CD4-positive, alpha-beta T cell treated with Interleukin-17A for 4 hours (primary cell): Measurements from ENCODE around the gene CHEK2.
A peak's percentile ranks its signal among the peaks of the same experiment; 100 is the strongest.
"Not testable (repeated sequence)": the region's sequence is repeated elsewhere in the genome, so short reads cannot be mapped to it uniquely, and the experiment has no call there.

Source experiments
- DNase-seq: peaks from one replicate; pipeline ENCODE4 v3.0.0-alpha.2; 2020; ENCODE audit warnings: mixed read lengths

CHEK2 gene

GRCh38 chr22:28682966-28683365 is 58.7 kb downstream of the CHEK2 start:
- DNase-seq = not testable (repeated sequence)

- not testable (repeated sequence) for DNase-seq
Observed at GRCh38 chr22:28680813-28681490, 60.7 kb downstream of the CHEK2 start.

GRCh38 chr22:28679611-28680287 is 61.9 kb downstream of the CHEK2 start, which contains the start of gene TTC28:
TSS of gene TTC28 (minus strand) at chr22:28679840. CDS start at chr22:28679723, 117 bp downstream.
- peak; percentile 38 for DNase-seq

- DNase-seq = peak; percentile 15
Observed at GRCh38 chr22:28678778-28679610, 62.6 kb downstream of the CHEK2 start.

GRCh38 chr22:28678170-28678569 is 63.5 kb downstream of the CHEK2 start:
- DNase-seq = not testable (repeated sequence)

- peak; percentile 50 for DNase-seq
Observed at GRCh38 chr22:28674121-28674563, 67.5 kb downstream of the CHEK2 start.

GRCh38 chr22:28670756-28671155 is 70.9 kb downstream of the CHEK2 start:
- DNase-seq = no peak

- DNase-seq = no peak
Observed at GRCh38 chr22:28670161-28670560, 71.5 kb downstream of the CHEK2 start.

GRCh38 chr22:28669387-28669786 is 72.2 kb downstream of the CHEK2 start:
- no peak for DNase-seq

- not testable (repeated sequence) for DNase-seq
Observed at GRCh38 chr22:28663569-28663942, 78.1 kb downstream of the CHEK2 start.

GRCh38 chr22:28658448-28658847 is 83.2 kb downstream of the CHEK2 start:
- no peak for DNase-seq

- no peak for DNase-seq
Observed at GRCh38 chr22:28656181-28656580, 85.4 kb downstream of the CHEK2 start.

- DNase-seq = no peak
Observed at GRCh38 chr22:28650463-28650862, 91.2 kb downstream of the CHEK2 start.

- no peak for DNase-seq
Observed at GRCh38 chr22:28648792-28649191, 92.8 kb downstream of the CHEK2 start.

- no peak for DNase-seq
Observed at GRCh38 chr22:28647216-28647615, 94.4 kb downstream of the CHEK2 start.

- no peak for DNase-seq
Observed at GRCh38 chr22:28639321-28639720, 102.3 kb downstream of the CHEK2 start.
